LNCaP clone FGC (cell line): ENCODE data around the gene SH3BP5.
A peak's percentile ranks its signal among the peaks of the same experiment; 100 is the strongest.

Experiments
- DNase-seq: peaks from one replicate; pipeline ENCODE4 v3.0.0-alpha.2; 2011; ENCODE audit warnings: low read depth
- H3K4me3 ChIP-seq: 2 replicates; pipeline ENCODE4 v1.5.1; 2011; ENCODE audit warnings: mild to moderate bottlenecking, low read depth, low read length, control low read depth
- CTCF ChIP-seq: IDR thresholded peaks from 2 replicates; pipeline ENCODE4 v1.5.1; 2012; ENCODE audit warnings: mild to moderate bottlenecking; ENCODE audit not compliant: control insufficient read depth, insufficient read depth; ENCODE audit errors: extremely low read depth

Gene SH3BP5

GRCh38 chr3:15325228-15325627 is 7.2 kb downstream of the SH3BP5 start:
- TF ChIP-seq CTCF = no peak
- no peak overlapping the region for H3K4me3 ChIP-seq

GRCh38 chr3:15324379-15324808 is 8.0 kb downstream of the SH3BP5 start:
- TF ChIP-seq CTCF = no peak
- DNase-seq = peak; percentile 81
- H3K4me3 ChIP-seq = no peak overlapping the region

More at GRCh38 chr3:15325228-15325627, 7.2 kb downstream of the SH3BP5 start:
- no peak for DNase-seq

- no peak for TF ChIP-seq CTCF
- no peak for DNase-seq
These were observed 9.3 kb downstream of the SH3BP5 start for GRCh38 chr3:15323063-15323462.

GRCh38 chr3:15321349-15321748 is 11.0 kb downstream of the SH3BP5 start:
- TF ChIP-seq CTCF = no peak
- no peak for DNase-seq
- H3K4me3 ChIP-seq = no peak overlapping the region

More at GRCh38 chr3:15323063-15323462, 9.3 kb downstream of the SH3BP5 start:
- H3K4me3 ChIP-seq = no peak overlapping the region

GRCh38 chr3:15319575-15319974 is 12.8 kb downstream of the SH3BP5 start:
- no peak for DNase-seq

GRCh38 chr3:15319136-15319535 is 13.2 kb downstream of the SH3BP5 start:
- DNase-seq = no peak
- H3K4me3 ChIP-seq = no peak overlapping the region
- no peak for TF ChIP-seq CTCF

More at GRCh38 chr3:15319575-15319974, 12.8 kb downstream of the SH3BP5 start:
- no peak overlapping the region for H3K4me3 ChIP-seq
- no peak for TF ChIP-seq CTCF

- no peak overlapping the region for H3K4me3 ChIP-seq
- no peak for DNase-seq
- TF ChIP-seq CTCF = no peak
These were observed 13.7 kb downstream of the SH3BP5 start for GRCh38 chr3:15318661-15319060.
